ENCODE measurements around the gene BPIFB4.

DNA sequence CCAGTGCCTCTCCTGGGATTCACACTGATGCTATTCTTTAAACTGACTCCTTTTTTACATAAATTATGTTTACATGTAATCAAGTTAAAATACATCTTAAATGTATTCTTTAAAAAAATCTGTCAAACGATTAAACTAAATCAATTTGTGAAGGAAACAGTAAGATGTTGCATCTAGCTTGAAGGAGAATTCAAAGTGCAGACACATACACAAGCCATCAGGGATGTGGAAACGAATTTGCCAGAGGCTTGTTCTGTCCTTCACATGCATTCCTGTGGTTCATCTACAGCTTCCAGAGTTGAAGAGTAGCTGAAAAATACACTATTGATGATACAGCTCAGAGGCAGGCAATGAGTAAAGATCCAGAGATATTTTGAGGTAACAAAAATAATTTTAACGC, 33.0 kb upstream of the BPIFB4 start:
- TF ChIP-seq, protein P1, sequence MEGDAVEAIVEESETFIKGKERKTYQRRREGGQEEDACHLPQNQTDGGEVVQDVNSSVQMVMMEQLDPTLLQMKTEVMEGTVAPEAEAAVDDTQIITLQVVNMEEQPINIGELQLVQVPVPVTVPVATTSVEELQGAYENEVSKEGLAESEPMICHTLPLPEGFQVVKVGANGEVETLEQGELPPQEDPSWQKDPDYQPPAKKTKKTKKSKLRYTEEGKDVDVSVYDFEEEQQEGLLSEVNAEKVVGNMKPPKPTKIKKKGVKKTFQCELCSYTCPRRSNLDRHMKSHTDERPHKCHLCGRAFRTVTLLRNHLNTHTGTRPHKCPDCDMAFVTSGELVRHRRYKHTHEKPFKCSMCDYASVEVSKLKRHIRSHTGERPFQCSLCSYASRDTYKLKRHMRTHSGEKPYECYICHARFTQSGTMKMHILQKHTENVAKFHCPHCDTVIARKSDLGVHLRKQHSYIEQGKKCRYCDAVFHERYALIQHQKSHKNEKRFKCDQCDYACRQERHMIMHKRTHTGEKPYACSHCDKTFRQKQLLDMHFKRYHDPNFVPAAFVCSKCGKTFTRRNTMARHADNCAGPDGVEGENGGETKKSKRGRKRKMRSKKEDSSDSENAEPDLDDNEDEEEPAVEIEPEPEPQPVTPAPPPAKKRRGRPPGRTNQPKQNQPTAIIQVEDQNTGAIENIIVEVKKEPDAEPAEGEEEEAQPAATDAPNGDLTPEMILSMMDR (IDR thresholded peaks at IDR 0.05): no peak
- TF ChIP-seq POLR2A (IDR thresholded peaks at IDR 0.05): no peak

All from heart left ventricle (tissue), 13 donors.